PC-3 (cell line): ENCODE results near the gene IL3RA.

ENCODE experiments used
- EZH2 ChIP-seq: fragments of 300-600 bp; sonication (generic); IDR thresholded peaks from one replicate; pipeline ENCODE4 v1.6.1; 2017; ENCODE audit warnings: antibody characterized with exemption, mild to moderate bottlenecking, low read length; ENCODE audit not compliant: unreplicated experiment
- EZH2phosphoT487 ChIP-seq: fragments of 300-600 bp; sonication (generic); IDR thresholded peaks from 2 replicates; pipeline ENCODE4 v1.6.1; 2018; ENCODE audit warnings: mild to moderate bottlenecking, antibody characterized with exemption, low read length, borderline replicate concordance
- TF ChIP-seq, protein P1 (sequence below): fragments of 300-600 bp; sonication (generic); conservative IDR thresholded peaks from 2 replicates; pipeline ENCODE4 v1.5.1; 2017; ENCODE audit warnings: antibody characterized with exemption, low read depth, mild to moderate bottlenecking, low read length

DNA sequence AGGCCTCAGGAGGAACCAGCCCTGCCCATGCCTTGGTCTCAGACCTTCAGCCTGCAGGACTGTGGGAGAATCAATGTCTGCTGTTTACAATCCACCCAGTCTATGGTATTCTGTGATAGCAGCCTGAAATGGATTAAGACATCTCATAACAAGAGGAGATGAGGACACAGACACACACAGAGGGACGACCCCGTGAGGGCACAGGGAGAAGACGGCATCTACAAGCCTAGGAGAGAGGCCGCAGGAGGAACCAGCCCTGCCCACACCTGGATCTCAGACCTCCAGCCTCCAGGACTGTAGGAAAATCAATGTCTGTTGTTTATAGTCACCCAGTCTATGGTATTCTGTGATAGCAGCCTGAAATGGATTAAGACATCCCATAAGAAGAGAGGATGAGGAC, 52.1 kb downstream of the IL3RA start:
- TF ChIP-seq EZH2phosphoT487 (no peak), EZH2 (no peak)
- TF ChIP-seq, protein P1, sequence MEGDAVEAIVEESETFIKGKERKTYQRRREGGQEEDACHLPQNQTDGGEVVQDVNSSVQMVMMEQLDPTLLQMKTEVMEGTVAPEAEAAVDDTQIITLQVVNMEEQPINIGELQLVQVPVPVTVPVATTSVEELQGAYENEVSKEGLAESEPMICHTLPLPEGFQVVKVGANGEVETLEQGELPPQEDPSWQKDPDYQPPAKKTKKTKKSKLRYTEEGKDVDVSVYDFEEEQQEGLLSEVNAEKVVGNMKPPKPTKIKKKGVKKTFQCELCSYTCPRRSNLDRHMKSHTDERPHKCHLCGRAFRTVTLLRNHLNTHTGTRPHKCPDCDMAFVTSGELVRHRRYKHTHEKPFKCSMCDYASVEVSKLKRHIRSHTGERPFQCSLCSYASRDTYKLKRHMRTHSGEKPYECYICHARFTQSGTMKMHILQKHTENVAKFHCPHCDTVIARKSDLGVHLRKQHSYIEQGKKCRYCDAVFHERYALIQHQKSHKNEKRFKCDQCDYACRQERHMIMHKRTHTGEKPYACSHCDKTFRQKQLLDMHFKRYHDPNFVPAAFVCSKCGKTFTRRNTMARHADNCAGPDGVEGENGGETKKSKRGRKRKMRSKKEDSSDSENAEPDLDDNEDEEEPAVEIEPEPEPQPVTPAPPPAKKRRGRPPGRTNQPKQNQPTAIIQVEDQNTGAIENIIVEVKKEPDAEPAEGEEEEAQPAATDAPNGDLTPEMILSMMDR, result no peak
